Kidney epithelial cell (primary cell): ENCODE data around the gene CALML3. TPM values are rescaled to one million over a fixed set of nuclear protein-coding genes. Genes with fewer than 3 reads are reported as not detected.

Experiments
- DNase-seq: peaks from one replicate; pipeline ENCODE4 v3.0.0-alpha.2; 2010; ENCODE audit warnings: low read depth
- H3K27me3 ChIP-seq: 2 replicates; pipeline ENCODE4 v1.6.0; 2011; ENCODE audit warnings: low read length; ENCODE audit not compliant: control insufficient read depth, insufficient read depth
- H3K36me3 ChIP-seq: 2 replicates; pipeline ENCODE4 v1.5.1; 2011; ENCODE audit warnings: low read length; ENCODE audit not compliant: control insufficient read depth, insufficient read depth
- H3K4me3 ChIP-seq: 2 replicates; pipeline ENCODE4 v1.5.1; 2011; ENCODE audit warnings: low read depth, mild to moderate bottlenecking, control low read depth, low read length
- total RNA-seq: library from RNA; depleted of rRNA; stranded (reverse); fragments of >200 nt; gene quantifications from 2 replicates; pipeline ENCODE4 v1.2.3, GENCODE V29; 2015
- TF ChIP-seq, protein P1 (sequence below): IDR thresholded peaks from 2 replicates; pipeline ENCODE4 v1.5.1; 2011; ENCODE audit warnings: mild to moderate bottlenecking, moderate library complexity, low read length, control low read depth, inconsistent platforms; ENCODE audit not compliant: insufficient read depth, poor library complexity, severe bottlenecking

CALML3 gene
- total RNA-seq, 1 donor from 2014 or later = not detected

DNA sequence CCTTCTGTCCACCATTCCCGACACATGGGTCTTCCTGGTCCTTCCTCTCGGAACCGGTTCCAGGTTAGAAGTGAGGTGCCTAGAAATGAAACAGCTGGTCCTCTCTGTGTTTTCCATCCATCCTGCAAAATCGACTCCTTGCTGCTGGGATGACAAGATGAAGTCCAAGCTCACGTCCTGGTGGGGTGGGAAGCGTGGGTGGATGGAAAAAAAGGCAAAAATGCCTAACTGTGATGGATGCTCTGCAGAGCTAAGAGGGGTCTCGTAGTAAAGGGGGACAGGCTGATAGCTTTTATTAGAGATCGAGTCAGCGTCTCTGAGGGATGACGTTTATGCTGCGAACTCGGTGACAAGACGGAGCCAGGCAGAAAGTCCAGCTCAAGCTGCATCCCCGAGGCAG, 39.5 kb upstream of the CALML3 start:
- Histone ChIP-seq H3K36me3 (no peaks in the 10 kb centered on the region), H3K27me3 (no peaks in the 10 kb centered on the region), H3K4me3 (no peak overlapping the region)
- TF ChIP-seq, protein P1, sequence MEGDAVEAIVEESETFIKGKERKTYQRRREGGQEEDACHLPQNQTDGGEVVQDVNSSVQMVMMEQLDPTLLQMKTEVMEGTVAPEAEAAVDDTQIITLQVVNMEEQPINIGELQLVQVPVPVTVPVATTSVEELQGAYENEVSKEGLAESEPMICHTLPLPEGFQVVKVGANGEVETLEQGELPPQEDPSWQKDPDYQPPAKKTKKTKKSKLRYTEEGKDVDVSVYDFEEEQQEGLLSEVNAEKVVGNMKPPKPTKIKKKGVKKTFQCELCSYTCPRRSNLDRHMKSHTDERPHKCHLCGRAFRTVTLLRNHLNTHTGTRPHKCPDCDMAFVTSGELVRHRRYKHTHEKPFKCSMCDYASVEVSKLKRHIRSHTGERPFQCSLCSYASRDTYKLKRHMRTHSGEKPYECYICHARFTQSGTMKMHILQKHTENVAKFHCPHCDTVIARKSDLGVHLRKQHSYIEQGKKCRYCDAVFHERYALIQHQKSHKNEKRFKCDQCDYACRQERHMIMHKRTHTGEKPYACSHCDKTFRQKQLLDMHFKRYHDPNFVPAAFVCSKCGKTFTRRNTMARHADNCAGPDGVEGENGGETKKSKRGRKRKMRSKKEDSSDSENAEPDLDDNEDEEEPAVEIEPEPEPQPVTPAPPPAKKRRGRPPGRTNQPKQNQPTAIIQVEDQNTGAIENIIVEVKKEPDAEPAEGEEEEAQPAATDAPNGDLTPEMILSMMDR = no peak
- DNase-seq = no peak

- TF ChIP-seq, protein P1 = no peak
- Histone ChIP-seq H3K36me3 (no peaks in the 10 kb centered on the region), H3K4me3 (no peak overlapping the region), H3K27me3 (no peaks in the 10 kb centered on the region)
- DNase-seq = no peak
Measured at GRCh38 chr10:5485948-5486852, 38.6 kb upstream of the CALML3 start.

- no peaks in the 10 kb centered on the region for H3K36me3 ChIP-seq
- H3K4me3 ChIP-seq = no peak overlapping the region
- TF ChIP-seq, protein P1 = no peak
- DNase-seq = no peak
- H3K27me3 ChIP-seq = no peaks in the 10 kb centered on the region
Measured at GRCh38 chr10:5486853-5487235, 37.9 kb upstream of the CALML3 start.

- H3K36me3 ChIP-seq = no peaks in the 10 kb centered on the region
- no peak overlapping the region for H3K4me3 ChIP-seq
- DNase-seq = no peak
- TF ChIP-seq, protein P1 = no peak
- no peaks in the 10 kb centered on the region for H3K27me3 ChIP-seq
Measured at GRCh38 chr10:5488272-5489161, 36.2 kb upstream of the CALML3 start.

DNA sequence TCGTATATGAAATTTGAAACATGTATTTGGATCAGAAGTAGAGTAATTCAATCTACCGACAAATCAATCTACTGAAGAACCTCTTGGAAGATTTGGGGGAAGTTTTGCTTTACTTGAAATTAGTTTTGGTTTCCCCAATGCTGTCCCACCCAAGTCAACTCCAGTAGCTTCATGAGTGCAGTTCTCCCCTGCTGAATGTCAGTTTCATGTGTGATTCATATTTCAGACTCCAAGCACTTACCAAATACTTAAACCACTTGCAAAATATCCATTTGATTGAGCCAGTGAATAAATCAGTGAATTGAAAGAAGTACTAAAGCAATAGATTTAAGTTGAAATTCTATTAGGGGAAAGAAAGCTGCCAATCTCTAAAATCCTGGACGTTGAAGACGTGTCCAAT, 34.7 kb upstream of the CALML3 start:
- Histone ChIP-seq H3K36me3 (no peaks in the 10 kb centered on the region), H3K27me3 (no peaks in the 10 kb centered on the region), H3K4me3 (no peak overlapping the region)
- DNase-seq = no peak
- TF ChIP-seq, protein P1 = no peak
